MM.1S (cell line): Measurements from ENCODE around the gene KIAA0930.

ENCODE experiments used
- DNase-seq: peaks from one replicate; pipeline ENCODE4 v3.0.0-alpha.2; 2015
- H2AFZ ChIP-seq: fragments of 300-600 bp; sonication (generic); 2 replicates; pipeline ENCODE4 v1.6.0; 2016; ENCODE audit warnings: antibody characterized with exemption, low read length
- H3F3A ChIP-seq: fragments of 300-600 bp; sonication (generic); 2 replicates; pipeline ENCODE4 v1.6.1; 2016; ENCODE audit warnings: mild to moderate bottlenecking, antibody characterized with exemption, low read length, moderate library complexity, mixed read lengths; ENCODE audit not compliant: insufficient read depth
- H3K27ac ChIP-seq: fragments of 300-600 bp; sonication (generic); 2 replicates; pipeline ENCODE4 v1.5.1; 2016; ENCODE audit warnings: mild to moderate bottlenecking, low read length
- H3K27me3 ChIP-seq: fragments of 300-600 bp; sonication (generic); replicated peaks from 2 replicates; pipeline ENCODE4 v1.6.0; 2016; ENCODE audit warnings: low read length; ENCODE audit not compliant: insufficient read depth
- H3K36me3 ChIP-seq: fragments of 300-600 bp; sonication (generic); replicated peaks from 2 replicates; pipeline ENCODE4 v1.6.1; 2016; ENCODE audit warnings: mild to moderate bottlenecking, low read length, mixed read lengths; ENCODE audit not compliant: insufficient read depth
- H3K4me1 ChIP-seq: fragments of 300-600 bp; sonication (generic); 2 replicates; pipeline ENCODE4 v1.6.1; 2016; ENCODE audit warnings: low read length, mixed read lengths
- H3K4me2 ChIP-seq: fragments of 300-600 bp; sonication (generic); 2 replicates; pipeline ENCODE4 v1.6.0; 2016; ENCODE audit warnings: low read depth, low read length
- H3K4me3 ChIP-seq: fragments of 300-600 bp; sonication (generic); 2 replicates; pipeline ENCODE4 v1.5.1; 2016; ENCODE audit warnings: low read length, mixed read lengths
- H3K79me2 ChIP-seq: fragments of 300-600 bp; sonication (generic); 2 replicates; pipeline ENCODE4 v1.6.1; 2016; ENCODE audit warnings: mixed run types, low read length, mixed read lengths
- H3K9ac ChIP-seq: fragments of 300-600 bp; sonication (generic); 2 replicates; pipeline ENCODE4 v1.6.1; 2016; ENCODE audit warnings: low read length, mixed read lengths
- H3K9me2 ChIP-seq: fragments of 300-600 bp; sonication (generic); replicated peaks from 2 replicates; pipeline ENCODE4 v1.6.1; 2016; ENCODE audit warnings: mild to moderate bottlenecking, low read length, mixed read lengths; ENCODE audit not compliant: insufficient read depth
- H3K9me3 ChIP-seq: fragments of 300-600 bp; sonication (generic); replicated peaks from 2 replicates; pipeline ENCODE4 v1.6.1; 2016; ENCODE audit warnings: mild to moderate bottlenecking, low read length, mixed read lengths; ENCODE audit not compliant: insufficient read depth
- H4K20me1 ChIP-seq: fragments of 300-600 bp; sonication (generic); 2 replicates; pipeline ENCODE4 v1.6.1; 2016; ENCODE audit warnings: mild to moderate bottlenecking, low read length, moderate library complexity, mixed read lengths; ENCODE audit not compliant: insufficient read depth
- EZH2 ChIP-seq: fragments of 300-600 bp; sonication (generic); optimal IDR thresholded peaks from 2 replicates; pipeline ENCODE3; 2017; ENCODE audit warnings: low read depth, mild to moderate bottlenecking, antibody characterized with exemption, low read length, mixed read lengths
- EZH2phosphoT487 ChIP-seq: fragments of 300-600 bp; sonication (generic); IDR thresholded peaks from 2 replicates; pipeline ENCODE4 v1.6.1; 2018; ENCODE audit warnings: antibody characterized with exemption, low read length
- TF ChIP-seq, protein P1 (sequence below): fragments of 300-600 bp; sonication (generic); IDR thresholded peaks from 2 replicates; pipeline ENCODE4 v1.5.1; 2016; ENCODE audit warnings: antibody characterized with exemption, low read length, mixed read lengths

The KIAA0930 gene

GRCh38 chr22:45211435-45211834 is 29.3 kb downstream of the KIAA0930 start:
- Histone ChIP-seq H3K4me2 (no peak overlapping the region), H3K36me3 (no peaks in the 10 kb centered on the region), H3K9ac (no peak overlapping the region), H3K4me3 (no peak overlapping the region), H3K9me3 (no peaks in the 10 kb centered on the region), H3K4me1 (no peaks in the 10 kb centered on the region), H3K9me2 (no peaks in the 10 kb centered on the region), H4K20me1 (peaks cover 6% of the 10 kb centered on the region; the same call in 1 of the 2 replicates), H2AFZ (no peak overlapping the region), H3K79me2 (peaks cover 91% of the 10 kb centered on the region), H3F3A (no peaks in the 10 kb centered on the region), H3K27me3 (no peaks in the 10 kb centered on the region), H3K27ac (no peak overlapping the region)
- TF ChIP-seq EZH2 (no peak), EZH2phosphoT487 (no peak)
- TF ChIP-seq, protein P1, sequence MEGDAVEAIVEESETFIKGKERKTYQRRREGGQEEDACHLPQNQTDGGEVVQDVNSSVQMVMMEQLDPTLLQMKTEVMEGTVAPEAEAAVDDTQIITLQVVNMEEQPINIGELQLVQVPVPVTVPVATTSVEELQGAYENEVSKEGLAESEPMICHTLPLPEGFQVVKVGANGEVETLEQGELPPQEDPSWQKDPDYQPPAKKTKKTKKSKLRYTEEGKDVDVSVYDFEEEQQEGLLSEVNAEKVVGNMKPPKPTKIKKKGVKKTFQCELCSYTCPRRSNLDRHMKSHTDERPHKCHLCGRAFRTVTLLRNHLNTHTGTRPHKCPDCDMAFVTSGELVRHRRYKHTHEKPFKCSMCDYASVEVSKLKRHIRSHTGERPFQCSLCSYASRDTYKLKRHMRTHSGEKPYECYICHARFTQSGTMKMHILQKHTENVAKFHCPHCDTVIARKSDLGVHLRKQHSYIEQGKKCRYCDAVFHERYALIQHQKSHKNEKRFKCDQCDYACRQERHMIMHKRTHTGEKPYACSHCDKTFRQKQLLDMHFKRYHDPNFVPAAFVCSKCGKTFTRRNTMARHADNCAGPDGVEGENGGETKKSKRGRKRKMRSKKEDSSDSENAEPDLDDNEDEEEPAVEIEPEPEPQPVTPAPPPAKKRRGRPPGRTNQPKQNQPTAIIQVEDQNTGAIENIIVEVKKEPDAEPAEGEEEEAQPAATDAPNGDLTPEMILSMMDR: no peak
- DNase-seq: no peak

GRCh38 chr22:45210991-45211390 is 29.7 kb downstream of the KIAA0930 start:
- TF ChIP-seq, protein P1: no peak
- TF ChIP-seq EZH2phosphoT487: no peak
- TF ChIP-seq EZH2: no peak
- Histone ChIP-seq H3K9me3 (no peaks in the 10 kb centered on the region), H3K79me2 (peaks cover 86% of the 10 kb centered on the region), H2AFZ (no peak overlapping the region), H3K9me2 (no peaks in the 10 kb centered on the region), H4K20me1 (peaks cover 6% of the 10 kb centered on the region; the same call in 1 of the 2 replicates), H3K4me3 (no peak overlapping the region), H3F3A (no peaks in the 10 kb centered on the region), H3K4me1 (no peaks in the 10 kb centered on the region), H3K27ac (no peak overlapping the region), H3K9ac (no peak overlapping the region), H3K36me3 (no peaks in the 10 kb centered on the region), H3K4me2 (no peak overlapping the region), H3K27me3 (no peaks in the 10 kb centered on the region)
- no peak for DNase-seq

GRCh38 chr22:45210577-45210976 is 30.1 kb downstream of the KIAA0930 start:
- no peak overlapping the region for H3K9ac ChIP-seq

More at GRCh38 chr22:45210577-45210976, 30.1 kb downstream of the KIAA0930 start:
- TF ChIP-seq EZH2phosphoT487 (no peak), EZH2 (no peak)
- TF ChIP-seq, protein P1: no peak
- Histone ChIP-seq H3K27ac (no peak overlapping the region), H3K9me2 (no peaks in the 10 kb centered on the region), H3K9me3 (no peaks in the 10 kb centered on the region), H2AFZ (no peak overlapping the region), H3K27me3 (no peaks in the 10 kb centered on the region), H3K36me3 (no peaks in the 10 kb centered on the region), H4K20me1 (peaks cover 5% of the 10 kb centered on the region; the same call in 1 of the 2 replicates), H3K4me2 (no peak overlapping the region), H3K79me2 (peaks cover 82% of the 10 kb centered on the region), H3K4me1 (no peaks in the 10 kb centered on the region), H3F3A (no peaks in the 10 kb centered on the region), H3K4me3 (no peak overlapping the region)
- DNase-seq: no peak
